Jurkat, Clone E6-1 (cell line): ENCODE data around the gene CDY2A. TPM values are rescaled to one million over a fixed set of nuclear protein-coding genes. Genes with fewer than 3 reads are reported as not detected.
"Not testable (repeated sequence)": the region's sequence is repeated elsewhere in the genome, so short reads cannot be mapped to it uniquely, and the experiment has no call there.

Source experiments
- DNase-seq: peaks from one replicate; pipeline ENCODE4 v3.0.0-alpha.2; 2011; ENCODE audit warnings: low read depth, low spot score
- H3K4me3 ChIP-seq: 2 replicates; pipeline ENCODE4 v1.5.1; 2011; ENCODE audit warnings: mild to moderate bottlenecking, low read length, control low read depth, moderate library complexity
- polyA plus RNA-seq: library from polyadenylated mRNA; unstranded; fragments of >200 nt; gene quantifications from one replicate; pipeline ENCODE4 v1.2.1, GENCODE V29; 2012; ENCODE audit warnings: missing spikeins; ENCODE audit not compliant: insufficient read length, insufficient read depth

CDY2A gene
- not detected for polyA plus RNA-seq

GRCh38 chrY:18025487-18025886, at the start of gene CDY2A:
Gene CDY2A (plus strand): TSS chrY:18025787. CDS start chrY:18026115, 328 bp downstream.
- H3K4me3 ChIP-seq, DNase-seq: not testable (repeated sequence)

- not testable (repeated sequence) for H3K4me3 ChIP-seq, DNase-seq
These were observed 28.0 kb upstream of the CDY2A start for GRCh38 chrY:17997586-17997985.

- not testable (repeated sequence) for H3K4me3 ChIP-seq, DNase-seq
These were observed 27.3 kb upstream of the CDY2A start for GRCh38 chrY:17998266-17998665.

- H3K4me3 ChIP-seq, DNase-seq: not testable (repeated sequence)
These were observed 1.7 kb upstream of the CDY2A start for GRCh38 chrY:18023897-18024296.

- DNase-seq, H3K4me3 ChIP-seq: not testable (repeated sequence)
These were observed 3.3 kb downstream of the CDY2A start for GRCh38 chrY:18028845-18029244.

GRCh38 chrY:18030178-18030577, 4.6 kb downstream of the CDY2A start:
- DNase-seq, H3K4me3 ChIP-seq: not testable (repeated sequence)

GRCh38 chrY:18034100-18034814, 8.7 kb downstream of the CDY2A start:
- not testable (repeated sequence) for H3K4me3 ChIP-seq

GRCh38 chrY:18034864-18035263, 9.3 kb downstream of the CDY2A start:
- not testable (repeated sequence) for H3K4me3 ChIP-seq, DNase-seq

More at GRCh38 chrY:18034100-18034814, 8.7 kb downstream of the CDY2A start:
- DNase-seq = not testable (repeated sequence)

- not testable (repeated sequence) for DNase-seq
These were observed 19.4 kb downstream of the CDY2A start for GRCh38 chrY:18044990-18045389.

GRCh38 chrY:18048149-18049040, 22.8 kb downstream of the CDY2A start:
- DNase-seq, H3K4me3 ChIP-seq: not testable (repeated sequence)

More at GRCh38 chrY:18044990-18045389, 19.4 kb downstream of the CDY2A start:
- H3K4me3 ChIP-seq = not testable (repeated sequence)

- H3K4me3 ChIP-seq, DNase-seq: not testable (repeated sequence)
These were observed 23.5 kb downstream of the CDY2A start for GRCh38 chrY:18049061-18049460.

- not testable (repeated sequence) for H3K4me3 ChIP-seq, DNase-seq
These were observed 30.9 kb downstream of the CDY2A start for GRCh38 chrY:18056473-18056872.

- H3K4me3 ChIP-seq, DNase-seq: not testable (repeated sequence)
These were observed 47.9 kb downstream of the CDY2A start for GRCh38 chrY:18073464-18073863.
